GM18858 (cell line): ENCODE data around the gene RHO.
"Not testable (repeated sequence)": the region's sequence is repeated elsewhere in the genome, so short reads cannot be mapped to it uniquely, and the experiment has no call there.

Experiments used
- ATAC-seq: cut with Tn5 transposase; IDR thresholded peaks from one replicate; pipeline ENCODE4 v1.9.1; 2021; ENCODE audit not compliant: unreplicated experiment

The RHO gene

GRCh38 chr3:129499604-129500333 is 28.7 kb upstream of the RHO start:
- not testable (repeated sequence) for ATAC-seq

DNA sequence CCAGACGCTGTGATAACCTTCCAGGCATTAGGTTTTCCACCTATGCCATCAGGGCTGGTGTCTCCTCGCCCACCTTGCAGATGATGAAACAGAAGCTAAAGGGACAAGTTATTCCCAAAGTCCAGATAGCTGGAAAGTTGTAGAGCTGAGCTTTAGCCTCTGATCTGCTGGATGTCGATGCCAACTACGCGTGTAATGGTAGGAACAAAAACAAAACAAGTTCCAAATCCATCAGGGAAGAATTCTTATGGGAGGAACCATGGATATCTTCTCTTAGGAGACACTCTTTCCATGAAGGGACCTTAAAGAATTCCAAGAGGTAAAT is 28.1 kb upstream of the RHO start:
- ATAC-seq = no peak

DNA sequence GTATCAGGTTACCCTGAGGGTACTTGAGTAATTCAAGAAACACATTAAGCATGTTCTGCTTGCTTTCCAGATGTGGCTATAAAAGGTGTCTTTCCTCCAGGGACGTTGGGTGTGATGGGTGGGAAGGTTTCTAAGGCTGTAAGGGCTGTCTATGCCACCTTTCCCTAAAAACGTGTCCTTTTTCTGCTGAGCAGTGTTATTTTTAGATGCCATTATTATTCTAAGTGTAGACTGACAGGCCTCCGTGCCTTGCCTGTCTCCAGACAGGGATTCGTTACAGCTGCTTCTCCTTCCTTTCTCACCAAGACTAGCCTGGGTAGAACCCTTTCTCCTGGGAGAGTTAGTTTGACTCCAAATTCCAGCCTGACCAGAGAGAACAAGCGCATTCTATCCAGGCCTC is 26.8 kb upstream of the RHO start:
- no peak for ATAC-seq

GRCh38 chr3:129502641-129503408 is 25.6 kb upstream of the RHO start:
- ATAC-seq = no peak

- ATAC-seq = no peak
Observed at GRCh38 chr3:129503471-129504291, 24.8 kb upstream of the RHO start.

DNA sequence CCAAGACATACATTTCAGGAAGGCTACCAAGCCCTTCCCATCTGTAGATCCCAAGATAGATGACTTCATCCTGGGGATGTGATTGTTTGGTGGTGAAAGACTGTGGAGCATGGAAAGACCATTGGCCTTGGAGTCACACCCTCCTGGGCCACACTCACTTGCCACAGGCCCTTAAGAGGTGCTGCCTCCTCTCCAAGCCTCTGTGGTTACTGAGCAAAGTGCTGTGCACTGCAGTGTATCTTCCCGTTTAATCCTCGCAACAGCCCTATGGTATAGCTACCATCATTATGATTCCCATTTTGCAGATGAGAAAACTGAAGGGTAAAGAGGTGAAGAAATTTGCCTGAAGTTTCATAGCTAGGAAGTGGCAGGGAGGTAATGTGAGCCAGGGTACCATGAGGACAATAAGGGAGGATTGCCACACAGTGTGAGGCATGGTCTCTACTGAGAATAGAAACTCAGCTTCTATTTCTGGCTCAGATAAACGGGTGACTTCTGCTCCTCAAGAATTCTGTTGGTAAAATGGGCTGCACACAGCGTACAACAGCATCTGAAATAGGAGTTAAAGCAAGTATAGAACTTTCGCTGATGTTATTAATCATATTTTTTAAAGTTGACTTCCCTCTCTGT is 23.9 kb upstream of the RHO start:
- ATAC-seq = no peak

GRCh38 chr3:129505341-129505740 is 23.1 kb upstream of the RHO start:
- ATAC-seq = no peak

GRCh38 chr3:129506231-129506742 is 22.2 kb upstream of the RHO start:
- no peak for ATAC-seq

DNA sequence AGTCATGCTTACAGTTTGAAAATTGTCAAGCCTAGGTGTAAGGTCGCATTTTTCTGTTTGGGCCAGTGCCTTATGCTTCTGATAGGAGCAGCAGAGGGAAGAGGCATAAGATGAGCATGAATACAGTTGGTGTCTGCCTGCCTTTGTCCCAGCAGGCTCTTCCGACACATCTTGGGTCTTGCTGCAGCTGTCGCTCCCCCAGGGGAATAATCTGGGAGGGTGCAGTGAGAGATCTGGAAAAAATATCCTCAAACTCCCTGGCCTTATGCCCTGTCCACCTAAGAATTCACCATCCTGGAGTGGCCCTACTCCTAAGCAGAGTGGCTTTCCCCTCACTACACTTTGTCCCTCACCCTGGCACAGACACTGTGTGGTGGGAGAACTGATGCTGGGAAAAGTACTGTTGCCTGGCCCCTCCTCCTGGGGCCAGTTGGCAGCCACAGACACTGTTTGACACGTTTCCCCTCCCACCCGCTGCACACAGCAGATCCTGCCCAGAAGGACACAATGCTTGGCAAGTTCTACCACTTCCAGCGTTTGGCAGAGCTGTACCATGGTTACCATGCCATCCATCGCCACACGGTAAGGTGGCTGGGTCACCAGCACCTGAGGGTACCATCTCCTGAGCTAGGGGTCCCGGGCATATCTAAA is 21.1 kb upstream of the RHO start:
- no peak for ATAC-seq

GRCh38 chr3:129512595-129512994 is 15.8 kb upstream of the RHO start:
- no peak for ATAC-seq

GRCh38 chr3:129513705-129514104 is 14.7 kb upstream of the RHO start:
- ATAC-seq = no peak

DNA sequence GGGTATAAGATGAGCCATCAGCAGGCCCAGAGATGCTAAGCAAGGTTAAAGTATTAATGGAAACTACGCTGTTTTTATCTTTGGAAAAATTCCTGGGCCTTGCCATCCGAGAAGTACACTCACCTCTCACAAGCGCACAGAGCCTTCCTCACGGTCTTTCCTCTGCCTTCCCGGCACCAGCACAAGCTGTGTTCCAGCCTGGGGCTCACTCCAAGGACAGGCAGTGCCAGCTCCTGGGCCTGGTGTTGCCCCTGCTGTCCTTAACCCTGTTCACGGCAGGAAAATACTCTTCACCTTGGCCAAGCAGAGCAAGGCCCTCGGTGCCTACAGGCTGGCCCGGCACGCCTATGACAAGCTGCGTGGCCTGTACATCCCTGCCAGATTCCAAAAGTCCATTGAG is 14.3 kb upstream of the RHO start:
- ATAC-seq = no peak

- no peak for ATAC-seq
Observed at GRCh38 chr3:129514563-129514962, 13.9 kb upstream of the RHO start.

- not testable (repeated sequence) for ATAC-seq
Observed at GRCh38 chr3:129515108-129515820, 13.2 kb upstream of the RHO start.

DNA sequence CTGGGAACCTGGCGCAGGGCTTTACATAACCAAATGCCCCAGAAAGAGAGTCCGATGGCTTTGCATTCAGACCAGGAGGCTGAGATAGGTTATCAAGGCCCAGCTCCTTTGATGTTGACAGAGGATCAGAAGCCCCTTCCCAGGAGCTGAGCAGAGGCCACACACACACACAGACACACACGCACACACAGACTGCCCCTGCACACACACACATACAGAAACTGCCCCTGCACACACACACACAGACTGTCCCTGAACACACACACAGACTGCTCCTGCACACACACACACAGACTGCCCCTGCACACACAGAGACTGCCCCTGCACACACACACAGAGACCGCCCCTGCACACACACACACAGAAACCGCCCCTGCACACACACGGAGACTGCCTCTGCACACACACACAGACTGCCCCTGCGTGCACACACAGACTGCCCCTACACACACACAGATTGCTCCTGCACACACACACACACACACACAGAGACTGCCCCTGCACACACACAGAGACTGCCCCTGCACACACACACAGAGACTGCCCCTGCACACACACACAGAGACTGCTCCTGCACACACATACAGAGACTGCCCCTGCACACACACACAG is 12.5 kb upstream of the RHO start:
- not testable (repeated sequence) for ATAC-seq

DNA sequence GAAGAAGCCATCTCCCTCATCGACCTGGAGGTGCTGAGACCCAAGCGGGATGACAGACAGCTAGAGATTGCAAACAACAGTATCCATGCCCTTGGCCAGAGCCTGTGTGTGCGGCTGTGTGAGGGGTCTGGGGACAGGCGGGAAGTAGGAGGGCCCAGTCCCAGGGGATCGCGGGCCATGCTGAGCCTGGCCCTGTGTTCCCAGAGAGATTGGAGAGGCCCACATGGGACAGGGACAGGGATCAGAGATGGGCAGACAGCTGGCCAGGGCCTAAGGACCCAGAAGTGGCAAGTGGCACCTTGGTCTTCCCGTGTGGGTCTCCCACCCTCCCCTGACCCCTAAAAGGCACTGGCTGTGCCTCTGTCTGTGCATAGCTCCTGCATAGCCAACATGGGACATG is 10.9 kb upstream of the RHO start:
- ATAC-seq = no peak

- ATAC-seq = no peak
Observed at GRCh38 chr3:129518038-129518561, 10.3 kb upstream of the RHO start.

- no peak for ATAC-seq
Observed at GRCh38 chr3:129518581-129518980, 9.9 kb upstream of the RHO start.

DNA sequence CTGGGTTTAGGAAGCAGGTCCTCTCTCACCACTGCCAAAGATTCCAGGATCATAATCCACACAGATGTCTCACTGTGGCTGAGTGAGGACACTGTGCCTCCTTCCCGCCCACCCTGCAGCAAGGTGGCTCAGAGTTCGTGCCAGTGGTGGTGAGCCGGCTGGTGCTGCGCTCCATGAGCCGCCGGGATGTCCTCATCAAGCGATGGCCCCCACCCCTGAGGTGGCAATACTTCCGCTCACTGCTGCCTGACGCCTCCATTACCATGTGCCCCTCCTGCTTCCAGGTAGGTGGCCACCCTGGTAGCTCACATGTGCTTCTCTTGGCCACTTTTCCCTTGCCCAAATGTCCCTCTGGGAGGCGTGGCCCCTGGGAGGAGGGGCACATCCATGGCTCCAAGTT is 9.0 kb upstream of the RHO start:
- ATAC-seq = no peak
